ENCODE measurements around the gene MCM9.
A peak's percentile ranks its signal among the peaks of the same experiment; 100 is the strongest.

Gene MCM9

DNA sequence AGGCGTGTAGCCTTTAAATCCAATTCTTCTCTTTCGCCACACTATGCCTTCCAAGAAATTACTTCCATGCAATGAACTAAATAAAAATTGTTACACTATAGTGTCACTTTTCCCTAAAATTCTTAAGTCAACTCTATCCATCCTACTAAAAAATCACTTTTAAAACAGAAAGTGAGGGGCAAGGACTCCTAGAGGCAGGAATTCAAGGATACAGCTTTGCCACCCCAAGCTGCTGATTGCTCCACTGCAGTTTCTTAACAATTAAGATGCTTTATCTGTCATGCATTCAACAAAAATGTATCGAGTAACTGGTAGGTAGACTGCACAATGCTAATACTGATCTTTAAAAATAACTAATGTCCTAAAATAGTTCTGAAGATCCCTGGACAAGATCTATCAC lies 4.3 kb downstream of the MCM9 start:
- no peak for DNase-seq

DNA sequence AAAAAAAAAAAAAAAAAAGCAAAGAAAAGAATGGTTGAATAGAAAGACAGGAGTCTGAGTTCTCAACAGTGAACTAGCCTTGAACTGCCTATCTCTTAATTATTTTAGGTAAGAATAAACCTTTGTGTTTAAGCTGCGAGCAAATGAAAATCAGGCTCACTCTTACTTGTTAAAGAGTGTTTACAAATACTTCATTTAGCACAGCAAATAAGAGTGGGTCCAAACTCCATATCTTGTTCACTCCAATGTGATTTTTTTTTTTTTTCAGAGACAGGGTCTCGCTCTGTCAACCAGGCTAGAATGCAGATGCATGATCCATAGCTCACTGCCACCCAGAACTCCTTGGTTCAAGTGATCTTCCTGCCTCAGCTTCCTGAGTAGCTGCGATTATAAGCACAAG lies 11.9 kb downstream of the MCM9 start:
- no peak for DNase-seq

GRCh38 chr6:118921084-118921483 lies 13.9 kb downstream of the MCM9 start:
- no peak for DNase-seq

- no peak for DNase-seq
Observed at GRCh38 chr6:118918329-118918725, 16.6 kb downstream of the MCM9 start.

DNA sequence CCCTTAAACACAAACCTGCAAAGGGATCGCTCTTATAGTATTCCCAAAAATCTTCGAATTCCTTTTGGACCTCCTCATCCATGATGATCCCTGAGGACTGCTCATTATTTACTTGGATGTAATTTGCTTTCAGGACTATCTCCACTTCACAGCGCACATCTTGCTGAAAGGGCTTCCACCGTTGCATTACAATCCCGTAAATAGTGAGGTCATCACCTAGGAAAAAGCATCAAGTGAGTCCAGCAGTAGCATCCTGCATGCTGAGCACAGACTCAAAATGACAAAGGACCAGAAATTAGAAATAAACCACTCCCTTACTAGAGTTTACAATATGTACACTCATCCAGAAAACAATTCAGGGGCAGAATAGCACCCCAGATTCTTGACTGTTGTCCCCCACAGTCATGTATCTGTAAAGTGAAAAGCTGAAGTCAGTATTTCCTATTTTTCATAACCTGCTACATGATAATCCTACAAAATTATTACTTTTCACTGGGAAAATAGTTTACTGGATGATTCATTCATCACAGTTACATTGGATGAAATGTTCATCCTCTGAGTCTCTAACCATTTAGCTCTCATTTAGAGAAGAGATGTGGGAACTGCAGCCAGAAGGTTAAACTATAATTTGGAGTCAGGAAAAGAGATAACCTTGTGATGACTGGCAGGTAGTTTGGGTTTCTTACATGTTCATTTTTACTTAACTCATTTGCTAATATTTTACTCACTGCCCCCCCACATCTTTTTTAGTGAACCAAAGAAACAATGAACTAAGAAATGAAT lies 17.2 kb downstream of the MCM9 start:
- DNase-seq = no peak

GRCh38 chr6:118914598-118914997 lies 20.4 kb downstream of the MCM9 start:
- no peak for DNase-seq

DNA sequence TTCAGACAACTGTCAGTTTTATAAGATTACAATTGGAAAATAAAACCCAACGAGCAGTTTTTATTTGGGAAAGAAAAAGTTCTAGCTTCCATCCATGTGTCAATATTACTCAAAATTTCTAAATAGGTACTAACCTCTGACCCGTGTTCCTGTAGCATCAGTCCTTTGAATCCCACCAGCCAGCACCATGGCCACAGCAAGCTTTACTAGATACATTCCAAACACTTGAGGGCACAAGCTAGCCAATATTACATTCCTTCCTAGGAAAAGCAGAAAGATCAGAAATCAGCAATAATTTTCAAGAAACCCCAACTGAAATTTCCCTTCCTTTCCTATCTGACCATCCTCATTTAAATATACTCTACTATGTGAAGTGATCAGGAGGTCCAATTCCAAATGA lies 21.8 kb downstream of the MCM9 start:
- no peak for DNase-seq

DNA sequence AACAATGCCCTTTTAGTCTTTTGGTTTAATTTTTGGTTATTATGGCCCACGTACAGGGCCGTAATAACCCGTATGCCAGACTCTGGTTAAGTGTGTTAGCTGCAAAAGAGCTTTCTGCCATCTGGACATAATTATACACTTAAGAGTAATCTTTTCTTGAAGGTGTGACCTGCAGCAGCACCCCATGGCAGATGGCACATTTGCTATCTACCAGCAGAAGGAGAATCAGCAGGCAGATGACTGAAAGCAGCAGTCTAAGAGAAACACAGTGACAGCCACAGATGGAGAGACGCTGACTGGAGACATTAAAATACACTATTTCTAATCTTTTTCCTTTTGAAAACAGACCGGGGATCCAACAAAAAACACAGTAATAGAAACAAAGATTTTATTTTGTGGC lies 22.3 kb downstream of the MCM9 start:
- DNase-seq = no peak

DNA sequence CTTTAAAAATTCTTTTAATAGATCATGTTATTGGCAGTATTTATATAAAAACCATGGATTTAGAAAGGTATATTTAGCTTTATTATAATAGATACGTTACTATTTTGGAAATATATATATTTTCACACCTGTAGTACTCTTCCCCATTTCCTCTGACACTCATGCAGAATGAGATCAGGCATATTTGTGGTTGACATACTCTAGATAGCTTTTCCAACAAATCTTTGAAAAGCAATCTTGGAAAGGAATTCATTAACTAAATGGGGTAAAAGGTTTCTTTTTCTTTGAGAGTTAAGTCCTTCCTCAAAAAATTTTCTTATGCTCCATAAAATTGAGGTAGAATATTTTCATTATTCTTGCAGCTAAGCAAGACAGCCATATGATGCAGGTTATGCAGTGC lies 26.5 kb downstream of the MCM9 start:
- DNase-seq = no peak

DNA sequence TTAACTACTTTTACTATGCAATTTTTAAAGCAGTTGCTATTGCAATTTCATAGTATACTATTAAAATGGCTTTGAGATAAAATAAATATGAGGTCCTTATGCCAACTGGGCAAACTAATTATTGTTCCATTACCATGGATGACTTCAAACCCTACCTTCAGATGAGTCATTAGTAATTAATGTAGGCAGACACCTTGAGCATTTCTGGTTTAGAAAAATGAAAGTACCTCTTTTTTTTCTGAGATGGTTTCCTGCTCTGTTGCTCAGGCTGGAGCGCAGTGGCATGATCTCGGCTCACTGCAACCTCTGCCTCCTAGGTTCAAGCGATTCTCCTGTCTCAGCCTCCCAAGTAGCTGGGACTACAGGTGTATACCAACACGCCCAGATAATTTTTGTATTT lies 29.1 kb downstream of the MCM9 start:
- no peak for DNase-seq

GRCh38 chr6:118905084-118905483 lies 29.9 kb downstream of the MCM9 start:
- DNase-seq = no peak

DNA sequence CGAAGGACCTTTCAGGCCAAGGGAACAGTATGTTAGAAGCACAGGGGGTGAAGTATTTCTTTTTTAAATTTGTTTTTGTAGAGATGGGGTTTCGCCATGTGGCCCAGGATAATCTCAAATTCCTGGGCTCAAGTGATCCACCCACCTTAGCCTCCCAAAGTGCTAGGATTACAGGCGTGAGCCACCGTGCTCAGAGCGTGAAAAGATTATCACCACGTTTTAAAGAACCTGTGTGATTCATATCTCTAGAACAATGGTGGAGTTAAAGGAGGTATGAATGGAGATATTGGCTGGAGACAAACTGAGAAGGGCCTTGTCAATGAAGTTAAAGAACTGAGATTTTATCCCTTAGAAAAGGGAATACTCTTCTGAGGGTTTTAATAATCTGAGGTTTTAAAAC lies 31.3 kb downstream of the MCM9 start:
- no peak for DNase-seq

GRCh38 chr6:118903138-118903537 lies 31.8 kb downstream of the MCM9 start:
- DNase-seq = no peak

- DNase-seq = no peak
Observed at GRCh38 chr6:118902726-118903125, 32.2 kb downstream of the MCM9 start.

DNA sequence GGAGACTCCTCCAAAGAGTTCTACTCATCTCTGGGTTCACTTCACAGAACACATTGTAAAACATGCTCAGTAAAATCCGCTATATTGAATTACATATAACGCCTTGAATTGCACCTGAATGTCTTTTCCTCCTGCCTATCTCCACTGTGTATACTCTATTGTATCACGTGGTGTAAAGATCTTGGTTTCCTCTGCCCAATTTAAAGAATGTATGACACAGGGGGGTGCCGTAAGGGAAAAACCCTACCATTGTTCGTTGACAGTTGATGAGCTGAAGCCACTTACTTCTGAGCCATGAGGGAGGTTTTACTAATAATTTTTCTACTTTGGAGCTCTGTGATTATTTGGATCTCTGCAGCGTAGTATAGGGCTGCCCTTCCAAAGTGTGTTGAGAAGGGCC lies 35.0 kb downstream of the MCM9 start:
- no peak for DNase-seq

DNA sequence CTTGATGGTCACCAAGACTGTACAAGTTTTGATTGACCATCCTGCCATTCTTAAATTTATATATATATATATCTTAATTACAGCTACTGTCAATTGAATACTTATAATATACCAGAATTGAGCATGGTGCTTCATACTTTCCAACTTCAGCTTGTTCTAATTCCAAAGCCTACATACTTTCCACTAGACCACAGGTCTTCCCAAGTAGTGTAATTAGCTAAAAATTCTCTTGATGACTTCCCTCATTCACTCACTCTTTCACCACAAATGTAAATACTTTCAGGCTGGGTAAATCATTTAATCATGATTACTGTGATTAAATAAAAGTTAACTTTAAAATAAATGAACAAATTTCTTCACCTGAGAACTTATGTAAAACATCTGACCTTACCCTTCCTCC lies 37.6 kb downstream of the MCM9 start:
- no peak for DNase-seq

GRCh38 chr6:118896339-118897136 lies 38.4 kb downstream of the MCM9 start:
- no peak for DNase-seq

DNA sequence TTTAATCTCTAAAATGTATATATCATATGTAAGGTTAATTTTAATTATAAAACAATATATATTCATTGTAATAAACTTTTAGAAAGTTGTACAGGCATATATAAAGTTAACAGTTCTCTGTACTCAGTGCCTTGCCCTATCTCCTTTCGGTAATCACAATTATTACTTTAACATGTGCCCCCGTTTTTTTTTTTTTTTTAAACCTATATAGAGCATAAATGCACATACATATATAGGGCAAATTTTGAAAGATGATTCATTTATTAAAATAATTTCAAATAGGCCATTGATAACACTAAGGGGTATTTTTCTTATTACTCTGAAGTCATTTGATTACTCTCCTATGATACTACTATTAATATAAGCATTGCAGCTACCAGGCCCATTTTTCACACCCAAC lies 39.1 kb downstream of the MCM9 start:
- no peak for DNase-seq

DNA sequence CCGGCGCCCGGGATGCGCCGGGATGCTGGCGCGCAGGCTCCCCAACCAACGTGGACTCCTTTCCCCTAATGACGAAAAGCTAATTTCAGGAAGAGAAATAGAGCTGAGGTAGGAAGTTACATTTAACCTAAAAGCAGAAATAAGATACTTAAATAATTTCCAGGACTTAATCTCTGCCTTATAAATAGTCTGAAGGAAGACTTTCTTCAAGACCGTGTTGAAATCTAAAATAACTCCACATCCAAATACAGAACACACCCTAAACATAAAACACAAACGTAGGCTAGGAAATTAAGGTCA lies 39.7 kb downstream of the MCM9 start:
- DNase-seq = no peak

DNA sequence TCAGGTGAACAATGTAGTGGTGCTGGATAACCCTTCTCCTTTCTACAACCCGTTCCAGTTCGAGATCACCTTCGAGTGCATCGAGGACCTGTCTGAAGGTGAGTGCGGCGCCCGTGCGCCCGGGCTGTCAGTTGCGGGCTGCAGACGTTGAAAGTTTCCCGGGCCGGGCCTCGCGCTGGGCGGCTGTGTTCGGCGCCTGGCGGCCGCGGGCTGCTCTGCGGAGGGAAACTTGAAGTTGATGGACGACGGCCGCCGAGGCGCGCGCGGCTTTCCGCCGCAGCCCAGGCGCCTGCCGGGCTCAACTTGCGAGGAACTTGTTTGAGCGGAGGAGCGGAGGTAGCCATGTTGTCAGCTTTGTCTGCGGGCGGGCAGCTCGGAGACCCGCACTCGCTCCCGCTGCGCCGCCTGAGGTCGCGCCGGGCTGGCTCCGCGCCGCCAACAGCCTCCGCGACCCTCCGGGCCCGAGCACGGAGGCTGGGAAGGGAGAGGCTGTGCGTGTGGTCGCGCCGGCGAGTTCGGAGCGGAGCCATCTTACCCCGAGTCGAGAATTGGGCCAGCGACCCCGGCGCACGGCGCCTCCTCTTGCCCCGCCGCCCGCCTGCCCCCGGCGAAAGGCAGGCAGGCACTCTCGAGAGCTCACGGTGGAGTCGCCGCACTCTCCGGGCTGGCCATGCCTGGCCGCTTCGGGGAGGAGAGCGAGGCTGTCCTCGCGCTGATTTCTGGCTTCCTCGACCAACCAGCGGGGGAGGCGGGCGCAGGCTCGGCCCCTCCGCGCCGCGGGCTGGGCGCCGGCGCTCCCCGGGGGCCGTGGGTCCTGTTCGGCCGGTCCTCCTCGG lies 40.3 kb downstream of the MCM9 start:
- peak; percentile 28 for DNase-seq

- peak; percentile 88 for DNase-seq
Observed at GRCh38 chr6:118893807-118894424, 41.0 kb downstream of the MCM9 start, which contains the start of gene ASF1A. TSS of gene ASF1A (plus strand) at chr6:118894152. CDS start at chr6:118894414, 262 bp downstream.

DNA sequence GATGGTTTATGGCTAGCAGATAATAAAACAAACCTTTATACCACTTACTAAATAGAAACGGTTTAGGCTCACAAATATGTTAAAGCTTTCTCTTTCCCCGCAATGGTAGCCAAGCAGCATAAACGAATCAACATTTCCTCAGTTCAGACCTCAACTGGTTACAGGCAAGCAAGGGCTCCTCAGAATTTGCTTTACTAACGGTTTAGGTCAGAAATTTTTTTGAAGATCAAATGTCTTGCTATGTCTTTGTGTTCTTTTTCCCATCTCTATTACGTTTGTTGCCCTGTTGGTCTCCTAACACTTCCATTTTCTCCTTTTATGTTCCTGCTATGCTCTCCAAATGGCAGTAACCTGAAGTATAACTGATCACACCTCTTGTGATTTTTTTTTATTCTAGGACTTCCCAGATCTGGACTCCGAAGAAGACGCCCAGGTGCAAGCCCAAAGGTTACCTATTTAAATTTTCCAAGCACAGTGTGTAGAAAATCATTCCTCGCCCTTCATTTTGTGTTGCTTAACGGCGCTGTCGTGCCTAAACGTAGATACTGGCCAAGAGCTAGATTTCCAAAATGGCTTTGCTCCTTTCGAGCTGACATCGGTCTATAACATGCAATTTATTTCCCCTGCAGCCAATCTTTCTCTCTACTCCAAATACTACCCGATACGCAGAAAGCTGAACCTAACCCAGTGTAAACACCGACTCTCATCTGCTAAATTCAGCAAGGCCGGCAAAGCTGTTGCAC lies 41.7 kb downstream of the MCM9 start:
- no peak for DNase-seq
